Keratinocyte (primary cell): ENCODE data around the gene CCDC40. TPM values are rescaled to one million over a fixed set of nuclear protein-coding genes. Genes with fewer than 3 reads are reported as not detected.

ENCODE experiments used
- DNase-seq: peaks from one replicate; pipeline ENCODE4 v3.0.0-alpha.2; 2011; ENCODE audit warnings: low read depth, missing footprints, low spot score
- FAIRE-seq: peaks from 2 replicates; lab custom pipeline; 2011; peaks lifted over from hg19 to GRCh38; lab: Jason Lieb, UNC
- H2AFZ ChIP-seq: 2 replicates; pipeline ENCODE4 v1.6.0; 2012; ENCODE audit warnings: low read length, control low read depth, inconsistent platforms; ENCODE audit not compliant: control insufficient read depth
- H3K27ac ChIP-seq: 2 replicates; pipeline ENCODE4 v1.5.1; 2011; ENCODE audit warnings: low read length; ENCODE audit not compliant: control insufficient read depth, insufficient read depth
- H3K27me3 ChIP-seq: 3 replicates; pipeline ENCODE4 v1.6.0; 2011; ENCODE audit warnings: low read length; ENCODE audit not compliant: control insufficient read depth, insufficient read depth; ENCODE audit errors: extremely low read depth
- H3K36me3 ChIP-seq, 2 experiments: 2 replicates in 1 of 2; 3 replicates in 1 of 2; pipeline ENCODE4 v1.5.1; 2011; ENCODE audit warnings: low read length in 2 of 2, mild to moderate bottlenecking in 1 of 2; ENCODE audit not compliant: control insufficient read depth in 2 of 2, insufficient read depth in 2 of 2; ENCODE audit errors: extremely low read depth in 1 of 2
- H3K4me1 ChIP-seq: 3 replicates; pipeline ENCODE4 v1.5.1; 2011; ENCODE audit warnings: low read length; ENCODE audit not compliant: control insufficient read depth, insufficient read depth; ENCODE audit errors: extremely low read depth
- H3K4me2 ChIP-seq: 3 replicates; pipeline ENCODE4 v1.6.0; 2011; ENCODE audit warnings: low read depth, low read length; ENCODE audit not compliant: control insufficient read depth, insufficient read depth; ENCODE audit errors: extremely low read depth
- H3K4me3 ChIP-seq, 3 experiments: fragments of 200-600 bp in 1 of 3; sonication (generic) in 1 of 3; 2 replicates in 2 of 3; 3 replicates in 1 of 3; pipeline ENCODE4 v1.5.1; 2011 to 2016; ENCODE audit warnings: low read length in 3 of 3, mild to moderate bottlenecking in 3 of 3, control low read depth in 2 of 3, inconsistent platforms in 1 of 3, low read depth in 1 of 3, mixed read lengths in 1 of 3, mixed run types in 1 of 3, moderate library complexity in 1 of 3; ENCODE audit not compliant: control insufficient read depth in 2 of 3, insufficient read depth in 2 of 3; ENCODE audit errors: extremely low read depth in 1 of 3
- H3K79me2 ChIP-seq: 2 replicates; pipeline ENCODE4 v1.6.0; 2012; ENCODE audit warnings: low read length; ENCODE audit not compliant: control insufficient read depth, insufficient read depth
- H3K9ac ChIP-seq: 3 replicates; pipeline ENCODE4 v1.6.0; 2011; ENCODE audit warnings: low read length; ENCODE audit not compliant: control insufficient read depth, insufficient read depth; ENCODE audit errors: extremely low read depth
- H3K9me1 ChIP-seq: 3 replicates; pipeline ENCODE4 v1.6.0; 2011; ENCODE audit warnings: low read length; ENCODE audit not compliant: control insufficient read depth, insufficient read depth; ENCODE audit errors: extremely low read depth
- H3K9me3 ChIP-seq: 2 replicates; pipeline ENCODE4 v1.5.1; 2012; ENCODE audit warnings: low read depth, low read length; ENCODE audit not compliant: control insufficient read depth
- H4K20me1 ChIP-seq: 3 replicates; pipeline ENCODE4 v1.6.0; 2011; ENCODE audit warnings: low read length; ENCODE audit not compliant: control insufficient read depth, insufficient read depth; ENCODE audit errors: extremely low read depth
- EZH2 ChIP-seq: IDR thresholded peaks from one replicate; pipeline ENCODE4 v1.6.1; 2012; ENCODE audit warnings: inconsistent platforms, mild to moderate bottlenecking, low read length, moderate library complexity
- dilution Hi-C: fragments of 300-500 bp; cut with MboI; formaldehyde crosslinking; loops from one replicate; pipeline ENCODE4 v1.7.0; 2020; ENCODE audit warnings: low sequenced_read_pairs; ENCODE audit not compliant: extremely low pct_ligation_motif_present
- polyA plus RNA-seq, 5 experiments: library from polyadenylated mRNA; depleted of rRNA in 3 of 5; stranded (reverse) in 3 of 5; stranded (forward) in 1 of 5; unstranded in 1 of 5; fragments of >200 nt; gene quantifications; 1 replicate in 1 of 5; 2 replicates in 3 of 5; 3 replicates in 1 of 5; pipeline versions ENCODE4 v1.2.1 to v1.2.3, GENCODE V29; 2011 to 2012; ENCODE audit warnings: missing spikeins in 2 of 5, low read depth in 1 of 5, low replicate concordance in 1 of 5
- TF ChIP-seq, protein P1 (sequence below), 3 experiments: IDR thresholded peaks in 1 of 3; conservative IDR thresholded peaks in 1 of 3; optimal IDR thresholded peaks in 1 of 3; 2 replicates in 2 of 3; 3 replicates in 1 of 3; pipeline versions ENCODE3 to v1.5.1; 2011; ENCODE audit warnings: low read length in 3 of 3, mild to moderate bottlenecking in 3 of 3, moderate library complexity in 2 of 3, control low read depth in 1 of 3, inconsistent platforms in 1 of 3; ENCODE audit not compliant: insufficient read depth in 2 of 3; ENCODE audit errors: extremely low read depth in 1 of 3

Gene CCDC40
- polyA plus RNA-seq, 1 donor (not counting 4 experiments of a cell fraction or from before 2014, with no cell fraction given): 2.4 TPM

GRCh38 chr17:79990704-79991103, 45.7 kb upstream of the CCDC40 start:
- Histone ChIP-seq H3K4me2 (no peak overlapping the region), H3K4me1 (peaks cover 11% of the 10 kb centered on the region), H3K27me3 (no peaks in the 10 kb centered on the region), H3K27ac (no peak overlapping the region), H3K9ac (no peak overlapping the region), H3K9me3 (no peaks in the 10 kb centered on the region), H3K9me1 (no peaks in the 10 kb centered on the region), H3K36me3 (no peaks in the 10 kb centered on the region), H3K4me3 (no peak overlapping the region), H3K79me2 (no peaks in the 10 kb centered on the region), H4K20me1 (peaks cover 2% of the 10 kb centered on the region), H2AFZ (no peak overlapping the region)
- DNase-seq (no peak), FAIRE-seq (no peak)
- no peak for TF ChIP-seq EZH2
- TF ChIP-seq, protein P1, sequence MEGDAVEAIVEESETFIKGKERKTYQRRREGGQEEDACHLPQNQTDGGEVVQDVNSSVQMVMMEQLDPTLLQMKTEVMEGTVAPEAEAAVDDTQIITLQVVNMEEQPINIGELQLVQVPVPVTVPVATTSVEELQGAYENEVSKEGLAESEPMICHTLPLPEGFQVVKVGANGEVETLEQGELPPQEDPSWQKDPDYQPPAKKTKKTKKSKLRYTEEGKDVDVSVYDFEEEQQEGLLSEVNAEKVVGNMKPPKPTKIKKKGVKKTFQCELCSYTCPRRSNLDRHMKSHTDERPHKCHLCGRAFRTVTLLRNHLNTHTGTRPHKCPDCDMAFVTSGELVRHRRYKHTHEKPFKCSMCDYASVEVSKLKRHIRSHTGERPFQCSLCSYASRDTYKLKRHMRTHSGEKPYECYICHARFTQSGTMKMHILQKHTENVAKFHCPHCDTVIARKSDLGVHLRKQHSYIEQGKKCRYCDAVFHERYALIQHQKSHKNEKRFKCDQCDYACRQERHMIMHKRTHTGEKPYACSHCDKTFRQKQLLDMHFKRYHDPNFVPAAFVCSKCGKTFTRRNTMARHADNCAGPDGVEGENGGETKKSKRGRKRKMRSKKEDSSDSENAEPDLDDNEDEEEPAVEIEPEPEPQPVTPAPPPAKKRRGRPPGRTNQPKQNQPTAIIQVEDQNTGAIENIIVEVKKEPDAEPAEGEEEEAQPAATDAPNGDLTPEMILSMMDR (optimal IDR thresholded peaks at IDR 0.05 in 1 of 3, IDR thresholded peaks at IDR 0.05 in 1 of 3, conservative IDR thresholded peaks at IDR 0.05 in 1 of 3; ENCODE audit: extremely low read depth in 1 of 3, insufficient read depth in 2 of 3, low read length in 3 of 3): no peak
- dilution Hi-C loops: no loop called here

GRCh38 chr17:79991140-79991923, 45.1 kb upstream of the CCDC40 start:
- H3K4me2 ChIP-seq: peak overlapping the region; percentile 62
- no peak overlapping the region for H2AFZ ChIP-seq
- no peaks in the 10 kb centered on the region for H3K9me3 ChIP-seq
- no peak overlapping the region for H3K9ac ChIP-seq
- H3K79me2 ChIP-seq: no peaks in the 10 kb centered on the region
- no peak overlapping the region for H3K27ac ChIP-seq
- H3K4me3 ChIP-seq: peak overlapping the region in 1 of 3 experiments; percentile 14
- H3K9me1 ChIP-seq: no peaks in the 10 kb centered on the region
- H4K20me1 ChIP-seq: peaks cover 2% of the 10 kb centered on the region
- H3K27me3 ChIP-seq: no peaks in the 10 kb centered on the region
- no peaks in the 10 kb centered on the region for H3K36me3 ChIP-seq
- DNase-seq (no peak), FAIRE-seq (no peak)
- TF ChIP-seq, protein P1 (optimal IDR thresholded peaks at IDR 0.05 in 1 of 3, IDR thresholded peaks at IDR 0.05 in 1 of 3, conservative IDR thresholded peaks at IDR 0.05 in 1 of 3; ENCODE audit: extremely low read depth in 1 of 3, insufficient read depth in 2 of 3, low read length in 3 of 3): peak; percentile 13 to 92 (median 71)
- no peak for TF ChIP-seq EZH2
- H3K4me1 ChIP-seq: peaks cover 11% of the 10 kb centered on the region
- dilution Hi-C loops: no loop called here
